ENCODE results near the gene CHD2. TPM values are rescaled to one million over a fixed set of nuclear protein-coding genes. Genes with fewer than 3 reads are reported as not detected.

The CHD2 gene
- total and polyA plus RNA-seq, 7 donors, result 16.0 to 108 (median 75.9) TPM

GRCh38 chr15:92907229-92907628, 7.1 kb downstream of the CHD2 start:
- Histone ChIP-seq H3K4me1 (peaks cover 0 to 92% (median 75%) of the 10 kb centered on the region in 4 donors), H3K9me3 (no peaks in the 10 kb centered on the region), H3K27me3 (no peaks in the 10 kb centered on the region), H3K27ac (peak overlapping the region; percentile 91 to 96 (median 94)), H3K4me3 (peak overlapping the region in 1 of 4 donors; percentile 7), H3K36me3 (peaks cover 0 to 5% (median 0%) of the 10 kb centered on the region in 4 donors)
- TF ChIP-seq POLR2A (IDR thresholded peaks at IDR 0.05), result no peak
- TF ChIP-seq, protein P1, sequence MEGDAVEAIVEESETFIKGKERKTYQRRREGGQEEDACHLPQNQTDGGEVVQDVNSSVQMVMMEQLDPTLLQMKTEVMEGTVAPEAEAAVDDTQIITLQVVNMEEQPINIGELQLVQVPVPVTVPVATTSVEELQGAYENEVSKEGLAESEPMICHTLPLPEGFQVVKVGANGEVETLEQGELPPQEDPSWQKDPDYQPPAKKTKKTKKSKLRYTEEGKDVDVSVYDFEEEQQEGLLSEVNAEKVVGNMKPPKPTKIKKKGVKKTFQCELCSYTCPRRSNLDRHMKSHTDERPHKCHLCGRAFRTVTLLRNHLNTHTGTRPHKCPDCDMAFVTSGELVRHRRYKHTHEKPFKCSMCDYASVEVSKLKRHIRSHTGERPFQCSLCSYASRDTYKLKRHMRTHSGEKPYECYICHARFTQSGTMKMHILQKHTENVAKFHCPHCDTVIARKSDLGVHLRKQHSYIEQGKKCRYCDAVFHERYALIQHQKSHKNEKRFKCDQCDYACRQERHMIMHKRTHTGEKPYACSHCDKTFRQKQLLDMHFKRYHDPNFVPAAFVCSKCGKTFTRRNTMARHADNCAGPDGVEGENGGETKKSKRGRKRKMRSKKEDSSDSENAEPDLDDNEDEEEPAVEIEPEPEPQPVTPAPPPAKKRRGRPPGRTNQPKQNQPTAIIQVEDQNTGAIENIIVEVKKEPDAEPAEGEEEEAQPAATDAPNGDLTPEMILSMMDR (IDR thresholded peaks at IDR 0.05), result no peak
- intact Hi-C loops (cut with DNase I), result no loop called here
- 26 to 40% methylated on average over 1 of the region's 1 CpG for WGBS, 2 donors
- no peak for DNase-seq

DNA sequence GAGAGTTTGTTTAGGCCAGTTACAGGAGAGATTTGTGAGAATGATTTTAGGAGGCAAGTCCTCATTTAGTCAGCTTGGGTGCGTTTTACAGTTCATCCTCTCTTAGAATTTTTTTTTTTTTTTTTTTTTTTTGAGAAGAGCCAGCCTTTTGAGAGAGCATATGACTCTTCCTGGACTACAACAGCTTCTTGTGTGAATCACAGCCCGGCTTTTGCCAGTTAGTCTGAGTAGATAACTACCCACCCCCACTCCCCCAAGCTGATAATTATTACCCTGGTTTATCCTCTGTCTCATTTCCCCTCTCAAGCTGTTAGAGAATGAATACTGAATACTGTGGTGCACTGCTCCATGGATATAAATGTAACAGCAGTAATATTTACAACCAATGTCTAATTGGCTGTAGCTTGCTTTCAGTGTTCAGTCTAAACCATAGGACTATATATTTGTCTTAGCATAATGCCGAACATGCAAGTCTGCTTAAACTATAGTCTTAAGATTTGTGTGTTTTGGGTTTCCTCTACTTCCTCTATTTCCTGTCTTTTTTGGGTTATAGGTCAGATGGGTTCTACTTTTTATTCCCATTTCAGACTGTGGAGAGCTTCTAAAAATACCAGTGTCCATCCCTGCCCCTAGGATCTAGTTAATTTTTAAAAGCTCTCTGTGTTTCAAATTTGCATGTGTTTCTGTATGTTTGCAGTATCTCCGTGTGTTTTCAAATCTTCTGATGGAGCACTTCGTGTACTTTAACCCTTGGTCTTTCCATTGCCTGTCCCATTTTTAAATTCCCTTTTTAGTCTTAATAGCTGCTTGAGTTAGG, 8.0 kb downstream of the CHD2 start:
- DNase-seq, result peak; percentile 87
- H3K4me1 ChIP-seq, result peaks cover 0 to 91% (median 79%) of the 10 kb centered on the region in 4 donors
- 6 to 7% methylated on average over 5 of the region's 5 CpGs for WGBS, 2 donors
- TF ChIP-seq EP300 (IDR thresholded peaks at IDR 0.05) (no peak), POLR2AphosphoS5 (IDR thresholded peaks at IDR 0.05) (peak in 3 of 4 donors; percentile 4 to 60 (median 24))
- no peaks in the 10 kb centered on the region for H3K27me3 ChIP-seq
- H3K27ac ChIP-seq, result peak overlapping the region; percentile 91 to 96 (median 94)
- H3K36me3 ChIP-seq, result peaks cover 0 to 5% (median 0%) of the 10 kb centered on the region in 4 donors
- no peaks in the 10 kb centered on the region for H3K9me3 ChIP-seq
- H3K4me3 ChIP-seq, result peak overlapping the region in 3 of 4 donors; percentile 1 to 7 (median 2)
- intact Hi-C loops (cut with DNase I), result no loop called here

- 72 to 89% methylated on average over 6 of the region's 6 CpGs for WGBS, 2 donors
- Histone ChIP-seq H3K27me3 (no peaks in the 10 kb centered on the region), H3K4me3 (peak overlapping the region in 2 of 4 donors; percentile 1 to 2)
Measured at GRCh38 chr15:92908713-92909057, 8.6 kb downstream of the CHD2 start.

GRCh38 chr15:92909136-92909781, 9.1 kb downstream of the CHD2 start:
- intact Hi-C loops (cut with DNase I), result no loop called here
- H3K4me1 ChIP-seq, result peaks cover 0 to 93% (median 86%) of the 10 kb centered on the region in 4 donors
- no peak for DNase-seq
- peak overlapping the region; percentile 91 to 96 (median 94) for H3K27ac ChIP-seq
- no peak overlapping the region for H3K4me3 ChIP-seq
- TF ChIP-seq POLR2AphosphoS5 (IDR thresholded peaks at IDR 0.05) (no peak), POLR2A (IDR thresholded peaks at IDR 0.05) (no peak), EP300 (IDR thresholded peaks at IDR 0.05) (no peak)
- TF ChIP-seq, protein P1 (IDR thresholded peaks at IDR 0.05), result no peak
- H3K9me3 ChIP-seq, result no peaks in the 10 kb centered on the region
- H3K27me3 ChIP-seq, result no peaks in the 10 kb centered on the region
- H3K36me3 ChIP-seq, result peaks cover 0 to 5% (median 0%) of the 10 kb centered on the region in 4 donors
- 62 to 63% methylated on average over 7 of the region's 7 CpGs for WGBS, 2 donors

More at GRCh38 chr15:92908713-92909057, 8.6 kb downstream of the CHD2 start:
- Histone ChIP-seq H3K36me3 (peaks cover 0 to 5% (median 0%) of the 10 kb centered on the region in 4 donors), H3K27ac (peak overlapping the region; percentile 91 to 96 (median 94)), H3K9me3 (no peaks in the 10 kb centered on the region), H3K4me1 (peaks cover 0 to 91% (median 82%) of the 10 kb centered on the region in 4 donors)
- DNase-seq, result no peak
- no peak for TF ChIP-seq POLR2A (IDR thresholded peaks at IDR 0.05)
- TF ChIP-seq POLR2AphosphoS5 (IDR thresholded peaks at IDR 0.05), result no peak
- no peak for TF ChIP-seq EP300 (IDR thresholded peaks at IDR 0.05)
- TF ChIP-seq, protein P1 (IDR thresholded peaks at IDR 0.05), result no peak
- intact Hi-C loops (cut with DNase I), result no loop called here

GRCh38 chr15:92910451-92910850, 10.3 kb downstream of the CHD2 start:
- peak overlapping the region; percentile 91 to 96 (median 94) for H3K27ac ChIP-seq
- H3K36me3 ChIP-seq, result peaks cover 0 to 5% (median 0%) of the 10 kb centered on the region in 4 donors
- WGBS, 2 donors, result 80 to 88% methylated on average over 13 of the region's 13 CpGs
- peaks cover 0 to 99% (median 95%) of the 10 kb centered on the region in 4 donors for H3K4me1 ChIP-seq
- no peaks in the 10 kb centered on the region for H3K27me3 ChIP-seq
- no peak for DNase-seq
- H3K9me3 ChIP-seq, result no peaks in the 10 kb centered on the region
- no peak overlapping the region for H3K4me3 ChIP-seq
- intact Hi-C loops (cut with DNase I), result no loop called here
- TF ChIP-seq, protein P1 (IDR thresholded peaks at IDR 0.05), result no peak
- no peak for TF ChIP-seq EP300 (IDR thresholded peaks at IDR 0.05)
- TF ChIP-seq POLR2A (IDR thresholded peaks at IDR 0.05), result no peak
- no peak for TF ChIP-seq POLR2AphosphoS5 (IDR thresholded peaks at IDR 0.05)

Data from sigmoid colon (tissue), 7 donors.